Mesenchymal stem cell (in vitro differentiated cells and primary cell): ENCODE results near the gene ZNF320.
A peak's percentile ranks its signal among the peaks of the same experiment; 100 is the strongest.
"Not testable (repeated sequence)": the region's sequence is repeated elsewhere in the genome, so short reads cannot be mapped to it uniquely, and the experiment has no call there.

ENCODE experiments used
- DNase-seq: peaks from one replicate; pipeline ENCODE4 v3.0.0-alpha.2; 2013
- H2AFZ ChIP-seq: one replicate; pipeline ENCODE4 v1.6.1; 2013; ENCODE audit warnings: low read depth, mild to moderate bottlenecking, control low read depth, inconsistent platforms, low read length, moderate library complexity
- H2AK5ac ChIP-seq: 2 replicates; pipeline ENCODE4 v1.6.1; 2013; ENCODE audit warnings: low read length, moderate library complexity, mild to moderate bottlenecking, inconsistent platforms; ENCODE audit not compliant: severe bottlenecking
- H2BK120ac ChIP-seq: one replicate; pipeline ENCODE4 v1.6.1; 2013; ENCODE audit warnings: low read depth, mild to moderate bottlenecking, inconsistent platforms, low read length, moderate library complexity
- H2BK12ac ChIP-seq, 2 experiments: one replicate each; pipeline ENCODE4 v1.6.1; 2013; ENCODE audit warnings: inconsistent platforms in 2 of 2, low read length in 2 of 2, mild to moderate bottlenecking in 2 of 2, moderate library complexity in 2 of 2, control low read depth in 1 of 2
- H2BK15ac ChIP-seq: one replicate; pipeline ENCODE4 v1.6.1; 2013; ENCODE audit warnings: mild to moderate bottlenecking, low read depth, inconsistent platforms; ENCODE audit not compliant: poor library complexity, severe bottlenecking
- H2BK5ac ChIP-seq: 2 replicates; pipeline ENCODE4 v1.6.1; 2013; ENCODE audit warnings: low read depth, mild to moderate bottlenecking, low read length, control low read depth, inconsistent platforms; ENCODE audit not compliant: poor library complexity, severe bottlenecking
- H3K14ac ChIP-seq, 2 experiments: one replicate each; pipeline ENCODE4 v1.6.1; 2013; ENCODE audit warnings: inconsistent platforms in 2 of 2, low read length in 2 of 2, control low read depth in 1 of 2, mild to moderate bottlenecking in 1 of 2, moderate library complexity in 1 of 2
- H3K18ac ChIP-seq, 2 experiments: one replicate each; pipeline ENCODE4 v1.6.1; 2013; ENCODE audit warnings: inconsistent platforms in 2 of 2, low read length in 2 of 2, control low read depth in 1 of 2, low read depth in 1 of 2, mild to moderate bottlenecking in 1 of 2
- H3K23ac ChIP-seq, 2 experiments: one replicate each; pipeline ENCODE4 v1.6.1; 2013; ENCODE audit warnings: inconsistent platforms in 2 of 2, low read length in 2 of 2, mild to moderate bottlenecking in 2 of 2, moderate library complexity in 2 of 2, control low read depth in 1 of 2
- H3K27ac ChIP-seq: 2 replicates; pipeline ENCODE4 v1.5.1; 2013; ENCODE audit warnings: mild to moderate bottlenecking, moderate library complexity, low read length, control low read depth, inconsistent platforms; ENCODE audit not compliant: poor library complexity, severe bottlenecking
- H3K27me3 ChIP-seq, 2 experiments: 2 replicates each; pipeline versions ENCODE4 v1.6.1 to v1.7.0; 2013; ENCODE audit warnings: low read length in 2 of 2, mild to moderate bottlenecking in 2 of 2, moderate library complexity in 2 of 2, control low read depth in 1 of 2, inconsistent platforms in 1 of 2; ENCODE audit not compliant: control insufficient read depth in 1 of 2, insufficient read depth in 1 of 2
- H3K36me3 ChIP-seq, 2 experiments: 2 replicates each; pipeline versions ENCODE4 v1.6.1 to v1.7.0; 2013; ENCODE audit warnings: low read length in 2 of 2, control low read depth in 1 of 2, inconsistent platforms in 1 of 2, low read depth in 1 of 2, mild to moderate bottlenecking in 1 of 2; ENCODE audit not compliant: insufficient read depth in 2 of 2, control insufficient read depth in 1 of 2
- H3K4ac ChIP-seq, 2 experiments: one replicate each; pipeline ENCODE4 v1.6.1; 2013; ENCODE audit warnings: inconsistent platforms in 2 of 2, low read length in 2 of 2, mild to moderate bottlenecking in 2 of 2, moderate library complexity in 2 of 2, control low read depth in 1 of 2, low read depth in 1 of 2
- H3K4me1 ChIP-seq: 2 replicates; pipeline ENCODE4 v1.6.1; 2013; ENCODE audit warnings: low read depth, low read length, control low read depth; ENCODE audit not compliant: control insufficient read depth, insufficient read depth
- H3K4me2 ChIP-seq: 2 replicates; pipeline ENCODE4 v1.6.1; 2013; ENCODE audit warnings: low read length, mild to moderate bottlenecking, inconsistent platforms; ENCODE audit not compliant: poor library complexity, severe bottlenecking
- H3K4me3 ChIP-seq, 2 experiments: 2 replicates each; pipeline versions ENCODE4 v1.5.1 to v1.7.0; 2013; ENCODE audit warnings: low read length in 2 of 2, mild to moderate bottlenecking in 2 of 2, control low read depth in 1 of 2, low read depth in 1 of 2; ENCODE audit not compliant: insufficient read depth in 1 of 2
- H3K79me1 ChIP-seq: replicated peaks from 2 replicates; pipeline ENCODE4 v1.6.1; 2013; ENCODE audit warnings: mild to moderate bottlenecking, control low read depth, low read length, inconsistent platforms; ENCODE audit not compliant: poor library complexity, severe bottlenecking
- H3K9ac ChIP-seq: 2 replicates; pipeline ENCODE4 v1.7.0; 2013; ENCODE audit warnings: mild to moderate bottlenecking, low read length, moderate library complexity
- H3K9me3 ChIP-seq: 2 replicates; pipeline ENCODE4 v1.7.0; 2013; ENCODE audit warnings: mild to moderate bottlenecking, low read length; ENCODE audit not compliant: control insufficient read depth
- H4K8ac ChIP-seq: one replicate; pipeline ENCODE4 v1.6.1; 2013; ENCODE audit warnings: inconsistent platforms, mild to moderate bottlenecking, low read length, moderate library complexity
- H4K91ac ChIP-seq: one replicate; pipeline ENCODE4 v1.6.1; 2013; ENCODE audit warnings: mild to moderate bottlenecking, low read length, inconsistent platforms
- WGBS: methylation state at CpG from one replicate; pipeline ENCODE4 v1.1.7; 2013; ENCODE audit warnings: mixed read lengths; 5-methylcytosine and 5-hydroxymethylcytosine counted together

The ZNF320 gene

GRCh38 chr19:52889076-52889475 lies 8.4 kb downstream of the ZNF320 start:
- WGBS = 88% methylated on average over 5 of the region's 7 CpGs
- Histone ChIP-seq H3K4me2 (no peak overlapping the region), H3K36me3 (peaks cover 73 to 87% of the 10 kb centered on the region in 2 experiments), H3K14ac (no peak overlapping the region), H2AK5ac (no peak overlapping the region), H3K27ac (no peak overlapping the region), H3K18ac (no peak overlapping the region), H3K23ac (no peak overlapping the region), H2BK15ac (no peak overlapping the region), H2BK12ac (no peak overlapping the region), H3K4ac (no peak overlapping the region), H3K4me1 (no peaks in the 10 kb centered on the region), H3K9ac (no peak overlapping the region), H3K4me3 (no peak overlapping the region), H4K8ac (no peak overlapping the region), H3K27me3 (no peaks in the 10 kb centered on the region), H2AFZ (no peak overlapping the region), H3K9me3 (peaks cover 55% of the 10 kb centered on the region), H3K79me1 (peaks cover 15% of the 10 kb centered on the region), H4K91ac (no peak overlapping the region), H2BK120ac (no peak overlapping the region), H2BK5ac (no peak overlapping the region)
- no peak for DNase-seq

DNA sequence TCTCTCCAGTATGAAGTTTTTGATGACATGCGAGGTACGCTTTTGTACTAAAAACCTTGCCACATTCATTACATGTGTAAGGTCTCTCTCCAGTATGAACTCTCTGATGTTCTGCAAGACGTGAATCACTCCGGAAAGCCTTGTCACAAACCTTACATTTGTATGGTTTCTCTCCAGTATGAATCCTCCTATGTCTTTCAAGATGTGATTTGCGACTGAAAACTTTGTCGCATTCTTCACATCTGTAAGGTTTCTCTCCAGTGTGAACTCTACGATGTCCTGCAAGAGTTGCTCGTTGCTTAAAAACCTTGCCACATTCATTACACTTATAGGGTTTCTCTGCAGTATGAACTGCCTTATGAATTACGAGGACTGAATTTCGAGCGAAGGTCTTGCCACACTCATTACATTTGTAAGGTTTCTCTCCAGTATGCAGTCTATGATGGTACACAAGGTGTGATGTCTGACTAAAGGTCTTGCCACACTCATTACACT lies 16.5 kb downstream of the ZNF320 start:
- WGBS = 95% methylated on average over 11 of the region's 11 CpGs
- H3K4me2 ChIP-seq = no peak overlapping the region
- no peak overlapping the region for H3K4ac ChIP-seq
- no peak overlapping the region for H2AFZ ChIP-seq
- H2AK5ac ChIP-seq = no peak overlapping the region
- H2BK15ac ChIP-seq = no peak overlapping the region
- no peaks in the 10 kb centered on the region for H3K27me3 ChIP-seq
- H3K4me3 ChIP-seq = peak overlapping the region in 1 of 2 experiments; percentile 52
- no peak for DNase-seq
- H3K79me1 ChIP-seq = no peaks in the 10 kb centered on the region
- no peak overlapping the region for H3K9ac ChIP-seq
- H3K36me3 ChIP-seq = peaks cover 51 to 79% of the 10 kb centered on the region in 2 experiments
- no peak overlapping the region for H3K27ac ChIP-seq
- H3K18ac ChIP-seq = no peak overlapping the region
- no peak overlapping the region for H3K23ac ChIP-seq
- no peak overlapping the region for H3K14ac ChIP-seq
- no peaks in the 10 kb centered on the region for H3K4me1 ChIP-seq
- no peak overlapping the region for H4K8ac ChIP-seq
- peaks cover 96% of the 10 kb centered on the region for H3K9me3 ChIP-seq
- no peak overlapping the region for H2BK5ac ChIP-seq
- H2BK12ac ChIP-seq = no peak overlapping the region
- H2BK120ac ChIP-seq = no peak overlapping the region
- no peak overlapping the region for H4K91ac ChIP-seq

DNA sequence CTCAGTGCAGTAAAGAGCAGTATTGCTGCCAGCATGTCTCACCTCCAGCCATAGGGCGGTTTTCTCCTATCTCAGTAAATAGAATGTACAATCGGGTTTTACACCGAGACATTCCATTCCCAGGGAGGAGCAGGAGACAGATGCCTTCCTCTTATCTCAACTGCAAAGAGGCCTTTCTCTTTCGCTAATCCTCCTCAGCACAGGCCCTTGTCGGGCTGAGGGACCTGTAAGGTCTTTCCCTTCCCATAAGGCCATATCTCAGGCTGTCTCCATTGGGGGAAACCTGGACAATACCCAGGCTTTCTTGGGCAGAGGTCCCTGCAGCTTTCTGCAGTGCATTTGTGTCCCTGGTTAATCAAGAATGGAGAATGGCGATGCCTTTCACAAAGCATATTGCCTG lies 24.4 kb downstream of the ZNF320 start:
- H3K4me3 ChIP-seq, H3K14ac ChIP-seq, H3K36me3 ChIP-seq, H2AK5ac ChIP-seq, H4K91ac ChIP-seq, H3K9ac ChIP-seq, H3K27me3 ChIP-seq, H3K18ac ChIP-seq, H3K23ac ChIP-seq, H2AFZ ChIP-seq, H3K79me1 ChIP-seq, DNase-seq, H4K8ac ChIP-seq, H2BK12ac ChIP-seq, H2BK120ac ChIP-seq, H3K4ac ChIP-seq, H3K4me2 ChIP-seq, H2BK5ac ChIP-seq, H2BK15ac ChIP-seq, H3K4me1 ChIP-seq, H3K27ac ChIP-seq: not testable (repeated sequence)
- peaks cover 29% of the 10 kb centered on the region for H3K9me3 ChIP-seq
- 64% methylated on average over 6 of the region's 6 CpGs for WGBS

DNA sequence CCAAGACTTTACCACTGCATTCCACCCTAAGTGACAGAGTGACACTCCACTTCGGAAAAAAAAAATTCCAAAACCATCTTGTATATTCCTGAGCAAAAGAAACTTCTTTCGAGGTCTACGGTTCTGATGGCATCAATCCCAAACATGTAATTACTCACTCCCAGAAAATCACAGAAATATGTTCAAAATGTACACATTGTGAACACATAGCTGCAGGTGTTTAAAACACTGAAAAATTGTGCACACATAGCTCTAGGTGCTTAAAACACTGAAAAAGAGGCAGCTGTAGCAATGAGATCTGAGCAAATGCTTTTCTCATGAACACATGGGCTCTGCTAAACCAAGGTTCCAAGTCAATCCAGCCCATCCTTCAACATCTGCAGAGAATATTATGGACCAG lies 26.0 kb downstream of the ZNF320 start:
- 80% methylated on average over 3 of the region's 3 CpGs for WGBS
- Histone ChIP-seq H4K91ac (no peak overlapping the region), H3K4me1 (no peaks in the 10 kb centered on the region), H3K27me3 (no peaks in the 10 kb centered on the region), H3K9me3 (peaks cover 20% of the 10 kb centered on the region), H2BK12ac (no peak overlapping the region), H3K18ac (no peak overlapping the region), H2BK5ac (no peak overlapping the region), H3K4me3 (no peak overlapping the region), H3K4ac (no peak overlapping the region), H2AFZ (no peak overlapping the region), H4K8ac (no peak overlapping the region), H2BK120ac (no peak overlapping the region), H3K14ac (no peak overlapping the region), H2AK5ac (no peak overlapping the region), H3K79me1 (no peaks in the 10 kb centered on the region), H3K23ac (no peak overlapping the region), H3K27ac (no peak overlapping the region), H3K9ac (no peak overlapping the region), H3K4me2 (no peak overlapping the region), H3K36me3 (no peaks in the 10 kb centered on the region), H2BK15ac (no peak overlapping the region)
- no peak for DNase-seq
